Stimulated activated naive CD8-positive, alpha-beta T cell treated with anti-CD3 and anti-CD28 coated beads, Interleukin-15, Interleukin-2, amounts not matched to agents 100 ng/mL and 50 ng/mL, for 24 hours (primary cell): ENCODE data around the gene TTC7B.

Experiments used
- H3K27ac Mint-ChIP-seq: one replicate; pipeline ENCODE4 v1.8.0; 2021; ENCODE audit warnings: mild to moderate bottlenecking, mixed read lengths
- H3K27me3 Mint-ChIP-seq: one replicate; pipeline ENCODE4 v1.8.0; 2021; ENCODE audit warnings: mixed read lengths
- H3K36me3 Mint-ChIP-seq: one replicate; pipeline ENCODE4 v1.8.0; 2021; ENCODE audit warnings: low read depth, mixed read lengths
- H3K4me1 Mint-ChIP-seq: one replicate; pipeline ENCODE4 v1.8.0; 2021; ENCODE audit warnings: low read depth, mixed read lengths
- H3K4me3 Mint-ChIP-seq: one replicate; pipeline ENCODE4 v1.8.0; 2021; ENCODE audit warnings: mild to moderate bottlenecking, mixed read lengths
- H3K9me3 Mint-ChIP-seq: one replicate; pipeline ENCODE4 v1.8.0; 2021; ENCODE audit warnings: mixed read lengths

TTC7B gene

DNA sequence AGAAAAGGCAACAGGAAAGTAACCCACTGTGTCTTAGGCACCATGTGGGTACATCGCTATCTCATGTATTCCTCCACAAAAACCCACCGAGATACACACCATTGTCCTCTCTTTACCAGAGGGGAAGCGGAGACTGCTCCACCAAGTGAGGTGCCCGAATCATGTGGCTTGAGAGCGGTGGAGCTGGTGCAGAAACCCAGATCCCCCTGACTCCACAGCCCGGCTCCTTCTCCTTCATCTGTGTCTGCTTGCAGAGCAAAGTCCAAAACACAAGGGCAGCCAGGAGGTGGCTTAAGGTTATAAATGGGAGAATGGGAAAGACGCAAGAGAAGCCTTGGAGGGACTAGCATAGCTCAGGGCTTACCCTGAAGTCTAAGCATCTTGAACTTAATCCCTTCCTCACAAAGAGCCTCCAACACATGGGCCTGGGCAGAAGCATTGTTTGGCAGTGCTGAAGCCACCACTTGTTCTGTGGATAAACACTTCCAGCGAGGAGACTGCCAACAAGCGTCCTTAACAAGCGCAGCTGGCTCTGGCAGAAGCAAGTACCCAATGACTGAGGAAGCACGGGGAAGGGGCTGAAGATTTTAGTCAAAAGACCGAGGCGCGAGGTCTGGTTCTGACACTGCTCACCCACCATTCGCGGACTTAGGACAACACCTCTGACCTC is 83.0 kb downstream of the TTC7B start:
- Mint-ChIP-seq H3K4me1 (no peaks in the 10 kb centered on the region), H3K4me3 (no peak overlapping the region), H3K27ac (no peak overlapping the region), H3K36me3 (no peaks in the 10 kb centered on the region), H3K27me3 (no peaks in the 10 kb centered on the region), H3K9me3 (no peaks in the 10 kb centered on the region)

DNA sequence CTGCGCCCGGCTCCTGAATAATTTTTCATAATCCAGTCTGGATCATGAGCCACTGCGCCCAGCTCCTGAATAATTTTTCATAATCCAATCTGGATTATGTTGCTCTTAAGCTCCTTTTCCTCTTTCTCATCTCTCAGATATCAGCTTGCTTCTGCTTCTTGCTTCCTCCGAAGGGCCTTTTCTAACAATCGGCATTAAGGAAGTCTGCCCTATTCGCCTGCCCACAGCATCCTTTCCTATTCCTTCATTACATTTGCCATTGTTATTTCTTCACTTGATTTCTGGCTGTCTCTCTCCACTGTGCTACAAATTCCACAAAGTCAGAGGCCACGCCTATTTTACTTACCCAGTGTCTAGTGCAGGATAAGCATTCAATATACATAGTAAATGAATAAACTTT is 83.5 kb downstream of the TTC7B start:
- Mint-ChIP-seq H3K27me3 (no peaks in the 10 kb centered on the region), H3K4me1 (no peaks in the 10 kb centered on the region), H3K27ac (peak overlapping the region; percentile 53), H3K36me3 (no peaks in the 10 kb centered on the region), H3K4me3 (peak overlapping the region; percentile 25), H3K9me3 (no peaks in the 10 kb centered on the region)

DNA sequence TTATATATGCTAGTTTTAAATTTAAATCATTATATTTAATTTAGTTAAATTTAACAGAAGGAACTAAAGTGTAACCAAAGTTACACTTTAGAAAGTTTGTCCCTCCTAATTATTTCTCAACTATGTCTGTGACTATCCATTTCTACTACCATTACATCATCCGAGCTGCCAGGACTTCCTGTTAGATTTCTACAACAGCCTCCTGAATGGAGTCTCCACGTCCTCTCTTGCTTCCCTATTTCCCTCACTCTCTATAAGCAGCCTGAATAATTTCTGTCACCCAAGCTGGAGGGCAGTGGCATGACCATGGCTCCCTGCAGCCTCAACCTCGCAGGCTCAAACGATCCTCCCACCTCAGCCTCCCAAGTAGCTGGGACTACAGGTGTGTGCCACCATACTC is 84.1 kb downstream of the TTC7B start:
- no peaks in the 10 kb centered on the region for H3K4me1 Mint-ChIP-seq
- no peak overlapping the region for H3K4me3 Mint-ChIP-seq
- no peaks in the 10 kb centered on the region for H3K36me3 Mint-ChIP-seq
- no peak overlapping the region for H3K27ac Mint-ChIP-seq
- H3K27me3 Mint-ChIP-seq: no peaks in the 10 kb centered on the region
- H3K9me3 Mint-ChIP-seq: no peaks in the 10 kb centered on the region

- Mint-ChIP-seq H3K9me3 (no peaks in the 10 kb centered on the region), H3K4me1 (no peaks in the 10 kb centered on the region), H3K4me3 (no peak overlapping the region), H3K27ac (no peak overlapping the region), H3K36me3 (no peaks in the 10 kb centered on the region), H3K27me3 (no peaks in the 10 kb centered on the region)
Measured at GRCh38 chr14:90731487-90731886, 84.7 kb downstream of the TTC7B start.

DNA sequence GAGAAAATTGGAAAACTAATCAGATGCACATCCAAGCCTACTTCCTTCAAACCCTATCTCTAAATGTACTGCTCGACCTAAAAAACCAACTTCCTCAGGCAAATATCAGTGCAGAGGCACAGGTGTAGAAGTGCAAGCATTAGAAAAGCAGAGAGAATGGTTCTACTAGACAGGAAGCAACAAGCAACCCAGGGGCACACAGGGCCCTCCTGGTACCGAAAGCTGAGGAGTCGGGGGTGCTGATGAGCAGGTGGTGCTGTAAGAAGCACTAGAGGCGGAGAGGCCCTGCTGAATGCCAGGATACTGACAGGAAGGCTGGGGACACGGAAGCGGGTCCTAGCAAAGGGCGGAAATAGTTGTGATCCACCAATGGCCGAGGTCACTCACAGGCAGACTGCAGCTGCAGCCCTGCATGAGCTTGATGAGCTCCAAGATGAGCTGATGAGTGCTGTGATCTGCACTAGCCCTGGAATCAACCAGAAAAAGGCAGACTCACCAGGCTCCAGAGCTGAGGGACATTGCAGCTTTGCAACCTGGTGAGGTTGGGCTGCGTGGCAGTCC is 85.9 kb downstream of the TTC7B start:
- Mint-ChIP-seq H3K27me3 (no peaks in the 10 kb centered on the region), H3K36me3 (no peaks in the 10 kb centered on the region), H3K27ac (no peak overlapping the region), H3K4me1 (no peaks in the 10 kb centered on the region), H3K9me3 (no peaks in the 10 kb centered on the region), H3K4me3 (no peak overlapping the region)

DNA sequence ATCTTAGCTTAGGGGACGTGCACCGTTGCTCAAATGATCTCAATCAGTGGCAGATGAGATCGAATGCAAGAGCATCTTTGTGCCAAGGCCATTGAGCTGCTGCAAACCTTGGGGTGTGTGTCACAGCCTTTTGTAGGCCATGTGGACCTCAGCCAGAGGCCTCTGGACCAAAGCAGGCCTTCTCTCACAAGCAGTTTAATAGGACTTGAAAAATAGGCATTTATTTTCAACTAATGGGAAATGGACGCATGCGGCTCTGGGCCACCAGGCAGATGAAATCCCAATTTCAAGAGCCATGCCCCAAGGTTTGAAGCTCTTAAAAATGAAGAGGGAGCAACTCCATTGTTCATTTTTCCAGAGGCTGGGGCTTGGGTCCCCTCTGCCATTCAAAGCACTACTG is 87.3 kb downstream of the TTC7B start:
- no peaks in the 10 kb centered on the region for H3K36me3 Mint-ChIP-seq
- no peaks in the 10 kb centered on the region for H3K9me3 Mint-ChIP-seq
- no peaks in the 10 kb centered on the region for H3K4me1 Mint-ChIP-seq
- H3K27ac Mint-ChIP-seq: no peak overlapping the region
- H3K4me3 Mint-ChIP-seq: no peak overlapping the region
- no peaks in the 10 kb centered on the region for H3K27me3 Mint-ChIP-seq

GRCh38 chr14:90727082-90727481 is 89.1 kb downstream of the TTC7B start:
- no peaks in the 10 kb centered on the region for H3K27me3 Mint-ChIP-seq
- no peaks in the 10 kb centered on the region for H3K4me1 Mint-ChIP-seq
- H3K36me3 Mint-ChIP-seq: no peaks in the 10 kb centered on the region
- no peaks in the 10 kb centered on the region for H3K9me3 Mint-ChIP-seq
- no peak overlapping the region for H3K27ac Mint-ChIP-seq
- H3K4me3 Mint-ChIP-seq: no peak overlapping the region

DNA sequence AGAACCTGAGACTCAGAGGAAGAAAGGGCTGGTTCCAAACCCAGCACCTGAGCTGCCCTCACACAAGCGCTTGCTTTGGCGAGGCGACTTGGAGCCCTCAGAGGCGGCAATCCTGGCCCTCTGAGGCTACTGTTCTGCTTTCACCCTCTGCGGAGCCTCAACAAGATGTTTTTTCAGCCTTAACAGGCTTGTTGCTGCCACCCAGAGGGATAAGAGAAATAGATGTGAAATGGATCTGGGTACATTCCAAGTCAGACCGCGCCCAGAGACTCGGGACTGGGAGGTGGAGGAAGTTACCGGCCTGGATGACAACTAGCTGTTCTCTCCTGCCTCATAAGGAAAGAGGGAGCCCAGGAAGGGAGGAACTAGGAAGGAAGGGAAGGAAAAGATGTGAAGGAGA is 89.6 kb downstream of the TTC7B start:
- Mint-ChIP-seq H3K36me3 (no peaks in the 10 kb centered on the region), H3K4me1 (no peaks in the 10 kb centered on the region), H3K4me3 (no peak overlapping the region), H3K27me3 (no peaks in the 10 kb centered on the region), H3K9me3 (no peaks in the 10 kb centered on the region), H3K27ac (no peak overlapping the region)

DNA sequence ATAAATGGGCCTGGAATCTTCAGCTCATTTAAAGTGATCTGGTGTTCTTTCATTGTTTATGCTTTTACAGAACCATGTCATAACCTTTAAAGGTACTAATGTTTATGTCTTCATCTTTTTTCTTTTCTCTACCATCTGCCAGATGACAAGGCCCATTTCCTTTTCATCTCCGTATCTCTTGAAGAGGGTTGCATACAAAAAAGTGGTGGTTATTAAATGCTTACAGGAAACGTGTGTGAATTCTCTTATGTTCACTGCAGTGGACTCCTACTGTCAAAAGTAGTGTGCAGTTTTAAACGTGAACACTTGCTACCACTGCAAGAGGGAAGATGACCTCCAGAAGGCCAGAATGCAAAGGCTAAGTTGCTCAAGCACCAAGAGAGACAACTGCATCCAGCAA is 91.4 kb downstream of the TTC7B start:
- Mint-ChIP-seq H3K9me3 (no peaks in the 10 kb centered on the region), H3K4me3 (no peak overlapping the region), H3K27ac (no peak overlapping the region), H3K36me3 (no peaks in the 10 kb centered on the region), H3K4me1 (peaks cover 6% of the 10 kb centered on the region), H3K27me3 (no peaks in the 10 kb centered on the region)

DNA sequence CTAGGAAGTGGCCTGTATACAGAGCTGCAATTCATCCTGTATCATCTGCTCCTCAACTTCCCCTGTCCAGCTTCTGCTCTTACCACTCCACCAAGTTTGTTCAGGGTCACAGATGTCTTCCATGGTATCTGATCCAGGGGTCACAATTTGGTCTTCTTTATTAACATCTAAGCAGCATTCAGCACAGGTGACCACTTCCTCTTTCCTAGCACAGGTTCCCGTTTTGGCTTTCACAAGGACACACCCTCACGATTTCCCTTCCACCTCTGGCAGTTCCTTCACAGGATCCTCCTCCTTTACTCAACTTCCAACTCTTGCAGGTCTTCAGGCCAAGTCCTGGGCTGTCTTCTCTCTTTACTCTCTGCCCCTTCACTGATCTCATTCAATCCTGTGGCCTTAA is 93.6 kb downstream of the TTC7B start:
- Mint-ChIP-seq H3K27me3 (no peaks in the 10 kb centered on the region), H3K27ac (no peak overlapping the region), H3K9me3 (no peaks in the 10 kb centered on the region), H3K36me3 (no peaks in the 10 kb centered on the region), H3K4me3 (no peak overlapping the region), H3K4me1 (peaks cover 7% of the 10 kb centered on the region)

DNA sequence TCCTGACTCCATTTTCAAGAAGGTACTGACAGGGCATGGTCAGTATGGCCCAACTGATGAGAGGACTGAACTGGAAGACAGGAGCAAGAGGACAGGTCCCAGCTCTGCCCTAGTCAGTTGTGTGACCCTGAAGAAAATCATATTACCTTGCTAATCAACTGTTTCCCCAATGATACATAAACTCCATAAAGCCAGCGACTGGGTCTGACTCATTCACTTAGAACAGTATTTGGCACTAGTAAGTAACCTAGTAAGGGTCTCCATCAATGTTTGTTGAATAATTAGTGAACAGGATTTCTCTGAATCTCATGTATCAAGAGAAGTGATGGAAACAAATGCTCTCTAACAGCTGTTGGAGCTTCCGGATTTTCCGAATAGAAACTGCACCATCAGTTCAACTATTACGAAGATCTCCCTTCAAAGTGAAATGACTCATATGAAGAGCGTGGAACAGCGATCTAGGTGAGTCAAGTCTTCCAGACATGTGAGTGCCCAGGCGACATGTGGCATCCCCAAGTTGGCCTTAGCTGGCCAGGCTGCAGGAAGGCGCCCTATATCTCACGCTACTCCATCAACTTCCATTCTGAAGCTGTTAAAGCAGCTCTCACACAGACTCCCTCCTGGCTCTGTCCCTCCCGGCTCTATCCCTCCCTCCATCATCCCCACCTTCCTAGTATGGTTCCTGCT is 94.5 kb downstream of the TTC7B start:
- no peak overlapping the region for H3K27ac Mint-ChIP-seq
- H3K4me1 Mint-ChIP-seq: peaks cover 7% of the 10 kb centered on the region
- H3K36me3 Mint-ChIP-seq: no peaks in the 10 kb centered on the region
- H3K4me3 Mint-ChIP-seq: no peak overlapping the region
- H3K9me3 Mint-ChIP-seq: no peaks in the 10 kb centered on the region
- H3K27me3 Mint-ChIP-seq: no peaks in the 10 kb centered on the region

DNA sequence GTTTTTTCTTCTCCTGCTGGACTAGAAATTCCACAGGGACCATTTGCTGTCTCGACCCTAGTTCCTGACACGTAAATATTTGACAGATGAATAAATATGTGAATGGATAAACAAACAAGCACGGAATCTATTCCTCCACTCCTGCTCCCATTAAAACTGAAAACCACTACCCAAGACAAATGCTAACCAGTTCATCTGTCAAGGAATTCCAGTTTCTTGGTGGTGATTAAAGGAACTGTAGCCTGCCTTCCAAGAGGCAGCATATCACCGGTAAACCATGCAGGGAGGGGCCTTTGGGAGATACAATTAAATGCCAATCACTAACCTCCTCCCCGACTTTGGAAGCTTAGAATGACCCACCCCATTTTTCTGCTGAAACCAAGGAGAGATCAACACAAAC is 95.4 kb downstream of the TTC7B start:
- no peaks in the 10 kb centered on the region for H3K9me3 Mint-ChIP-seq
- H3K27ac Mint-ChIP-seq: no peak overlapping the region
- H3K36me3 Mint-ChIP-seq: no peaks in the 10 kb centered on the region
- H3K27me3 Mint-ChIP-seq: no peaks in the 10 kb centered on the region
- no peak overlapping the region for H3K4me3 Mint-ChIP-seq
- peaks cover 7% of the 10 kb centered on the region for H3K4me1 Mint-ChIP-seq

DNA sequence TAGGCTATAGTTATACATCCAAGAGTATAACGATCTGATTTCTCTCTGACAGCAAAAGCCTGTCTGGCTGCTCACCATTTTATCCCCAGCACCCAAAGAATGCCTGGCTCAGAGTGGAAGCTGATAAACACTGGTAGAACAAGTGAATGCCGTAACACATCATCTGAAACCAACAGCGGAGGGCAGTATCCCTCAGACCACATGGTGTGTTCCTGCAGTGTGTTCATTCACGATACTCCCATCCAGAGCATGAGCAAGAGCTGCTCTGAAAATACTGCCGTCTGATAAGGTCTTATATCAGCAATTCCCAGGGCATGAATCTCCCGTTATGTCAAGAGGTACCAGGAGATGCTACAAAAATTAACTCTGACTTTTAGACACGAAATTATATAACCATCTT is 95.9 kb downstream of the TTC7B start:
- Mint-ChIP-seq H3K4me3 (no peak overlapping the region), H3K27me3 (no peaks in the 10 kb centered on the region), H3K36me3 (no peaks in the 10 kb centered on the region), H3K9me3 (no peaks in the 10 kb centered on the region), H3K4me1 (peaks cover 7% of the 10 kb centered on the region), H3K27ac (no peak overlapping the region)

GRCh38 chr14:90717916-90718315 is 98.3 kb downstream of the TTC7B start:
- Mint-ChIP-seq H3K4me1 (peaks cover 7% of the 10 kb centered on the region), H3K9me3 (no peaks in the 10 kb centered on the region), H3K27me3 (no peaks in the 10 kb centered on the region), H3K27ac (no peak overlapping the region), H3K36me3 (no peaks in the 10 kb centered on the region), H3K4me3 (no peak overlapping the region)

DNA sequence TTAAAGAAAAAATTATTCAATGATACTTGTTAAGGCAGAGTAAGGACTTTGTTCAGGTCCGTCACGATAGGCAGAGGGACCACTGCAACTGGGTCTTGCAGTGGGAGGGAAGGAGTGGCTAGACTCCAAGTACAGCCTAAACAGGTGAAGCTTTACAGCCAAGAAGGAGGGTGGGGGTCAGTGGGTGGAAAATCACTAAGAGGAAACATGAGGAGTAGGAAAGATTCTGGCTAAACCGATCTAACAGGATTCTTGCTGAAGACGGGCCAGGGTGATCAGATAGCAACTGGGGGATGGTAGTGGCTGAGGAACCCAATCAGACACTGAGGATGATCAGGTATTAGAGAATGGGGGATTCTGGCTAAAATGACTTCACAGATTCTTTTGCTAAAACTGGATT is 100.2 kb downstream of the TTC7B start:
- H3K27me3 Mint-ChIP-seq: no peaks in the 10 kb centered on the region
- H3K36me3 Mint-ChIP-seq: no peaks in the 10 kb centered on the region
- H3K4me1 Mint-ChIP-seq: peaks cover 7% of the 10 kb centered on the region
- no peak overlapping the region for H3K27ac Mint-ChIP-seq
- H3K4me3 Mint-ChIP-seq: no peak overlapping the region
- H3K9me3 Mint-ChIP-seq: no peaks in the 10 kb centered on the region

DNA sequence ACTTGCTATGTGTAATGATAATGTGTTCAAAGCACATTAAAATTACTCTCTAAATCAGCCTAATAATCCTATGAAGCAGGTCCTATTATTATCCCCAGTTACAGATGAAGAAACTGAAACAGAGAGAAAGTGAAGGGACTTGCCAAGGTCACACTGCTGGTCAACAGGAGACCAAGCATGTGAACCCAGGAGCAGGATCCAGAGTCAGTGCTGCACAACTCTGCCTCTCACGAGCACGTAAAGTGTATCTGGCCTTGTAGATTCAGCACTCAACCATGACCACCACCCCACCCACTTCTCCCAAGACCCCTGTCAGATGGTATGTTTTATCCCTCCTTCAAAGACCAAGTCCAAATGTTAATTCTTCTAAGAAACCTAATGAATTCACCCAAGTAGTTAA is 100.7 kb downstream of the TTC7B start:
- no peaks in the 10 kb centered on the region for H3K9me3 Mint-ChIP-seq
- H3K27me3 Mint-ChIP-seq: no peaks in the 10 kb centered on the region
- no peaks in the 10 kb centered on the region for H3K36me3 Mint-ChIP-seq
- no peak overlapping the region for H3K27ac Mint-ChIP-seq
- peaks cover 7% of the 10 kb centered on the region for H3K4me1 Mint-ChIP-seq
- H3K4me3 Mint-ChIP-seq: no peak overlapping the region
